Measurements from ENCODE around the gene LRTM2.

LRTM2 gene

GRCh38 chr12:1820191-1820895 is at the start of gene LRTM2:
Gene LRTM2 (plus strand): TSS chr12:1820565. CDS start chr12:1828149, 7,584 bp downstream.
- DNase-seq (ENCODE audit: low read depth in 2 of 2): no peak

GRCh38 chr12:1773937-1774655 is 46.3 kb upstream of the LRTM2 start:
- DNase-seq (ENCODE audit: low read depth in 2 of 2): no peak

DNA sequence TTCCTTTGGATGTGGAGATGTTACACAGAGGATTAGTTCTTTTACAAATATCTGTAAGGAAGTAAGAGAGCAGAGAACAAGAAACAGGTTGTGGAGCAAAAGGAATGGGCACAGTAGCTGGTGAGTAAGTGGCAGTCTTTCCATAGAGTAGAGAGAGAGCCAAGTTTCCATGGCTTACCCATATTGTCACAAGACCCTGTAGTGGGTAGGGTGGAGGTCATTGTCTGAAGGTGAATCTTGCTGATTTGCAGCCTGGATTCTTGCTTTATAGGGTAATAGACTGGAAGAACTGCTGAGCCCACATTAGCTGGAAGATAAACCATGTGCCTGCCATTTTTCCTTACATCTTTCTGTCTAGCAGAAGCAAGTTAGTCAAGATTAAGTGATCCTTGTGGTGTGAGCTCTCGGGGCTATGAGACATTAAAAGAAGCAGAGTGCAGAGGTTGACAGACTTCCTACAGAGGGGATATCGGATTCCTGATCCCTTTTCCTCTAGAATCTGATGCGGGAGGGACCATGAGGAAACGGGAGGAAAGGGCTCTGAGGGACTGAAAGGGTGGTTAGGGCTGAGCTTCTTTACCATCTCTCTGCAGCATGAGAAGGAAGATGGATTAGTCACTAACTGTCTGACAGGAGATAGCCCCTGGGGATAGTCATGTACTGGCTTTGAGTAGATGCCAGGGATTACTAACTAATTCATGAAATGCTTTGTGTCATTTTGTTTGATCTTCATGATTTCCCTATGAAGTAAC is 44.0 kb upstream of the LRTM2 start:
- DNase-seq (ENCODE audit: low read depth in 2 of 2): no peak

DNA sequence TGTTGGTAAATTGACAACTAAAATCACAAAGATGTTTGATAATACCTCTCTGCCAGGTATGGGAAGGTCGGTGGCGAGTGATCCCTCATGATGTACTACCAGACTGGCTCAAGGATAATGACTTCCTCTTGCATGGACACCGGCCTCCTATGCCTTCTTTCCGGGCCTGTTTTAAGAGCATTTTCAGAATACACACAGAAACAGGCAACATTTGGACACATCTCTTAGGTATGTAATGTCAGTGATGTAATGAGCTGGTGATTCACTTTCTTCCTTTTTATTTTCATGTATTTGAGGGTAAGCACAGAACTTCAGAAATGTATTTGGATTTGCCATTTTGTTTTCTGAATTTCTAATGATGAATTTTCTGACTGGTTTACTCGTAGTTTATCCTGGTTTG is 42.6 kb upstream of the LRTM2 start:
- DNase-seq (ENCODE audit: low read depth in 2 of 2): no peak

DNA sequence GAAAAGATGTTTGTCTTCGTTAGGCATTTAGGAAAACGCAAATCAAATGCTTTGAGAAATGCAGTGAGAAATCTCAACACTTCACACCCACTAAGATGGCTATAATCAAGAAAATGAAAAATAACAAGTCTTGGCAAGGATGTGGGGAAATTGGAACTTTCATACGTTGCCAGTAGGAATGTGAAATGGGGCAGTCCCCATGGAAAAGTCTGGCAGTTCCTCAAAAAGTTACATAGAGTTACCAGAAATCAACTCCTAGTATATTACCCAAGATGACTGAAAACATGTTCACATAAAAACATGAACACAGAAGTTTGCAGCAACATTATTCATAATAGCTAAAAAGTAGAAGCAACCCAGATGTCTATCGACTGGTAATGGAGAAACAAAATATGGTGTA is 41.5 kb upstream of the LRTM2 start:
- no peak for DNase-seq (ENCODE audit: low read depth in 2 of 2)

DNA sequence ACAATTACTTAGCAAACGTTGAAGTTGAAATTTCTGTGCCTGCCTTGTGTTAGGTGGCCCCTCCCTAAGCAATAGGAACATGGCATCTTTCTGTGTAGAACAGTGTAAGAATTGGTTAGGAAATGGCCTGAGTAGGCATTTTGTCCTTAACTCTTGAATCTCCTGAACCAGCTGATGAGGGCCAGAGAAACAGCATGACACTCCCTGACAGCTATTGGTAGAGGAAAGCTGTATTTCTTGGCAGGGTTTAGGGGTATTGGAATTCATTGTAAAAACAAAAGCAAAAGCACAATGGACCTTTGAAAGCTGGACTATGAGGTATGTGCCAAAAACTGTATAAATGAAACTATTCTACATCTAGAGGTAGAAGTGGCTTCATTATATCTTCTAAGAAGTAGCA is 40.6 kb upstream of the LRTM2 start:
- no peak for DNase-seq (ENCODE audit: low read depth in 2 of 2)

DNA sequence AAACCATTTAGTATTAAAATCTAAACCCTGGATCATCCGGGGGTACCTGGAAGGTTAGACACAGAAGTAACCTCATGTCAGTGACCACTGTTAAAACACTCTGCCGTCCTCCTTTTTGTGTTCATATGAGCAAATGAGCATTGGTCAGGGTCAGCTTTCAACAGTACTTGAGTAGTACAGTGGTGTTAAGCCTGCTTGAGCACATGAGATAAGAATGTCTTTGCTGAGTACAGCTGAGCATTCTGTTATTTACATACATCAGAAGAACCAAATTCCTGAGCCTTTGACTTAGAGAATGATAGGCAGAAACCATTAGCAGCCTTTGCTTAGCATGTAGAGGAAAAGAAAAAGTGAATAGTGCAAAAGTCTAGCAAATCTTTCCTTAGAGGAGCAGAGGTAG is 38.6 kb upstream of the LRTM2 start:
- DNase-seq (ENCODE audit: low read depth in 2 of 2): no peak

DNA sequence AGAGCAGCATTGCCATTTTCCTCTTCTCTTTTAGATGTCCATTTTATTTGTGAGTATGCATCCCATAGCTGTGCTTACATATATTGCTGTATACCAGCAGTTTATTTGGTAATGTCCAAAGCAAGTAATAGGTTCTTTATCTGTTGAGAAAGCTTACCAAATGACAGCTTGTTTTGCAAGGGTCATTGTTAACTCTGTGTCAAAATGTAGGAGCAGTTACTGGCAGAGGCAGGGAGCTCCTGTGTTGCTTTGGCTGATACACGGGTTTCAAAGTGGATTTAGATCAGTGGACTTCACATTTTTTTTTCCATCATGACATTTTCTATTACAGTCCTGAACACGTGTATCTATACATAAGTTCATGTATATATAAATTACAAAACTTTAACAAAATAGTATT is 38.1 kb upstream of the LRTM2 start:
- DNase-seq (ENCODE audit: low read depth in 2 of 2): no peak

DNA sequence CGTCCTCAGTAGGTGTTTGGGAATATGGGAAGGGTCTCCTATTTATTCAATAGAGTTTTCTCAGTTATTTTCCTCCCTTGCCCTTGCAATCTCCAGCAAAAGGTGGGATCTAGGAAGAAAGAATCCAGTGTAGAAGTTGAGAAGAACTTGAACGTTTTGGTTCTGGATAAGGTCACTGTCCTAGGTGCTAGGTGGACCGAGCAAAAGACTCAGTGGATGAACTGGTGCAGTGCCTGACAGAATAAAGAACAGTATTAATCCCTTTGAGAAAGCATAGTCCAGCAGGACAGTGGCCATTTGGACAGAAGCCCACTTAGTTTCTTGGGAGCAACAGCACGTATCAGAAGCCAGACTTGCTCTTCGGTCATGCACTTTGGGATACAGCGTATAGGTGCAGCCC is 32.7 kb upstream of the LRTM2 start:
- no peak for DNase-seq (ENCODE audit: low read depth in 2 of 2)

GRCh38 chr12:1790444-1790843 is 29.9 kb upstream of the LRTM2 start:
- DNase-seq (ENCODE audit: low read depth in 2 of 2): no peak

DNA sequence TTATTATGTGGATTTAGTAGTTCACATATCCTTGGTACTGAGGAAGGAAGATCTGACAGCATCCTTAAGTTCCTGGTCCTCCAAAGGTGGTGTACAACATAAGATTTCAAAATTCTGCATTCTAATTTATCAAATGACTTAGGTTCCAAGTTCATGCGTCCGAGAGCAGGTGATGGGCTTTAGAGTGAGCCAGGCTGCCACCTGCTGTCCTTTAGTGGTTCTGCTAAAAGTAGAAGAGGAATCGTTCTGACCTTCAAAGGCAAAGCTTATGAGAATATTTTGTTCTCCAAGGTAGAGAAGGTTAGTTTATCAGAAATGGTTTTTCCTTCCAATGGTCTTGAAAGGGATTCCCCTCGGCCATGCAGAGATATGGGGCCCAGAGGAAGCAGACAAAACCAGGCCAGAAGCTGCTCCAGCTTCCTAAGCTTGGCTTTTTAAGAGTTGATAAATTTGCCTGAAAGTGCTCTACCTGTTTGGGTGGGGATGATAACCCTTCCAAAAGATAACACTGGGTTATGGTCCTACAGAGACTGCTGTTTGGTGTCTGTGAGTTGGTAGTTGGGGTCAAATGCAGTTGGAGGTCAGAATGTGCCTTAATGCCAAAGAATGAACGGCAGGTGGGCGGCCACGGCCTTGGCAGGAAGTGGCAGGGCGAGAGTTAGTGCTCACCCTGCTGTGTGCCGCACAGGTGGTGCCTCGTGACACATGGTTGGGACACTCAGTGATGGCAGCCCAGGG is 29.1 kb upstream of the LRTM2 start:
- peak; percentile 35 to 49 for DNase-seq (ENCODE audit: low read depth in 2 of 2)

- no peak for DNase-seq (ENCODE audit: low read depth in 2 of 2)
Observed at GRCh38 chr12:1792406-1792805, 28.0 kb upstream of the LRTM2 start.

DNA sequence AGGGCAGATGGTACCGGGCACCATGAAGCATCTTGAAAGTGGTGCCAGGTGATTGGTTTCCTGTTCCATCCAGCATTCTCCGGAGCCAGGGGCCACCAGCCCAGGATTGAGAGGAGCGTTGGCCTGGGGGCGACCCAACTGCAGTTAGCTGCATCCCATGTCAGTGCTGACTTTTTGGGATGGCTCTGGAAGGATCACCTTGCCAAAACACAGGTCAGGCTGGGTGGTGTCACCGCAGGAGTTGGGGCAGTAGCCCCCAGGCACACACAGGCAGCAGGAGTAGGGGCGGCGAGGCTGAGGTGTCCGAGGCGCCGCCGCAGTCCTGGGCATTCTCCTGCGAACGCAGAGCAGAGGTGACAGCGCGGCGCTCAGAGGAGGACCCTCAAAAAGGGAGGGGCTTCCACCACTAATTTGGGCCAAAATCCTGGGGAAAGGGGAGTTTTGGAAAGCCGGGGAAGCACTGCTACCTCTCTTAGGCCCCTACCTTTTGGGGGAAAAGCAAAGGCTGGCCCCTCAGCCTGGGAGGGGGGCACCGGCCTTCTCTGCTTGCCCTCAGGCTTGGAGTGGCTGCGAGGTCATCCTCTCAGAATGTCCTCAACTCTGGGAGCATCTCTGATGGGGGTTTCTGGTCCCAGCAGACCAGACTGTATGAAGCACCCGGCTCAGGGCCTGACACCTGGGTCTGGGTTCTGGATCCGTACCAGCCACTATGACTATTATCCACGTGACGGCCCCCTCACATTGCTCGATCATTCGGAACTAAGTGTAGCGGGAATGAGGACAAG is 26.7 kb upstream of the LRTM2 start:
- no peak for DNase-seq (ENCODE audit: low read depth in 2 of 2)

- DNase-seq (ENCODE audit: low read depth in 2 of 2): no peak
Observed at GRCh38 chr12:1794440-1795090, 25.8 kb upstream of the LRTM2 start.

- no peak for DNase-seq (ENCODE audit: low read depth in 2 of 2)
Observed at GRCh38 chr12:1795221-1795784, 25.1 kb upstream of the LRTM2 start.

DNA sequence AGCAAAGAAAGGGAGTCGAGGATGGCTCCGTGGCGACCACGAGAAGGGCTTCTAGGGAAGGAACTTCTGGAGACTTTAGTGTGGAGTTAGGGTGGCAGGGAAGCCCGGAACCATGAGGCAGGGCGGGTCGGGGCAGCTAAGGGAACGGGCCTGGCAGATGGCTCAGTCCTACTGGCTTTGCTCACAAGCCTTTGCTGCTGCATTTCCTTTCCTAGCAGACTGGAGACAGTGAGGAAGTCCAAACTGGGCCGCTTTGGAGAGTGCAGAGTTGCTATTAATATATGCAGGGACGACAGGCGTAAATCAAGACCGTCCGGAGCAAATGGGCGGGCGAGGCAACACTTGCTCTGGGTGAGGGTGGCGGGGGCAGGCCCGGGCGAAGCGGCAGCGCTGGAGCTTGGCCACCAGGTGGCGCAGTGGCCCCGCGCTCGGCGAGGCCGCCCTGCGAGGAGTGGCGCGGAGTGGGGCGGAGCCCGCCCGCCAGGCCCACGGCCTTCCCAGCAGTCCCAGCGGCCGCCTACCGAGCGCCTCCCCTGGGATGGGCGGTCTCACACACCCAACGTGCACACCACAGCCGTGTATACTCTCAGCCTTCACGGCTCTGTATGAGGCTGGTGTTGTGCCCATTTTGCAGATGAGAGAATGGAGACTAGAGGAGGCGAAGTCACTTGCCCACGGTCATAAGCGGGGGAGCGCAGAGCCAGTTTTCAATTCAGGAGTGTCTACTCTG is 24.4 kb upstream of the LRTM2 start:
- peak; percentile 88 for DNase-seq (ENCODE audit: low read depth in 2 of 2)

GRCh38 chr12:1796515-1797010 is 23.8 kb upstream of the LRTM2 start:
- DNase-seq (ENCODE audit: low read depth in 2 of 2): peak in 1 of 2 donors; percentile 10

DNA sequence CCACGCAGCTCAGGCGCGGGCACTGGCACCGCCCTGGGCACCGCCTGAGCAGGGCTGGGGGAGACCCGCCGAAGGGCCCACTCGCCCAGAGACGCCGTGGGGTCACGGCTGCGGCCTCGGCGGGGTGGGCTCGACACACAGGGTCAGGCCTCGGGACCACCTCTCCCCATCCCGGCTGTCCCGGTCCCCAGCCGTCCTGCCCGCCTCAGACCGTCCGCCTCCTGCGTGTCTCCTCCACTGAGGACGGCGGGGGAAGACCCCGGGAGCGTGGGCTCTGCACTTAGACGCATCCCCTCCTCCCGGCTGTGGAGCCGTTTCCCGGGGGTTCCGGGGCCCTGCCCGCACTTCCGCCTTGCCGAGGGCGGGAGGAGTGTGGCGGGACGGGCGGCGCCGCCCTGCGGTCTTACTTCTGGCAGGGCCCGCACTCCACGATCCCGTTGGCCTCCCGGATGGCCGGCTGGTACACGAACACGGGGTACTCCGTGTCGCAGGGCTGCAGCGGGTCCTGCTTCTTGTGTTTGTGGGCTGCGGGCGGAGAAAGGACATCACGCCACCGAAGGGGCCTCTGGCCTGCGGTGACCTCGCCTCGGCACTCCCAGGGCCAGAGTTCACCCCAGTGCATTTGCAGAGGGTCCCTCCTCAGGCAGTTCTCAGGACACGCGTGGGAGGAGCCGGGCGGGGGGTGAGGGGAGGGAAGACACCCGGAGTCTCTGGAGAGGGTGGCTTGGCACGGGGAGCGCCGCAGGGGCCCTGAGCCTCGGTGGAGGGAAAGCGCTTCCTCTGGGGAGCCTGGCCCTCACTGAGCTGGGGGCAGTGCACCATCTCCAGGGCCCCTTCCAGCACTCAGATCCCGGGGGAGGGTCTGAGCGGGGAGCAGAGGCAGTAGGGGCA is 23.1 kb upstream of the LRTM2 start:
- peak; percentile 14 to 29 for DNase-seq (ENCODE audit: low read depth in 2 of 2)

All from stimulated activated CD8-positive, alpha-beta memory T cell treated with anti-CD3 and anti-CD28 coated beads, Interleukin-15, amount 100 ng/mL, for 4 hours (primary cell).